ENCODE data around the gene EPHB4. TPM values are rescaled to one million over a fixed set of nuclear protein-coding genes. Genes with fewer than 3 reads are reported as not detected.

The EPHB4 gene
- total and polyA plus RNA-seq, 7 donors, result 5.1 to 13.9 (median 10.3) TPM

- H3K4me1 ChIP-seq, result no peaks in the 10 kb centered on the region
- no peaks in the 10 kb centered on the region for H3K9me3 ChIP-seq
- peak overlapping the region; percentile 67 for H3K4me3 ChIP-seq
- peaks cover 0 to 52% (median 14%) of the 10 kb centered on the region in 3 donors for H3K27me3 ChIP-seq (ENCODE audit: insufficient read depth in 3 of 3, low read length in 2 of 3)
- DNase-seq, result peak in 1 of 2 donors; percentile 43
- no peak overlapping the region for H3K27ac ChIP-seq
- TF ChIP-seq CTCF (IDR thresholded peaks at IDR 0.05), result no peak
- 37 to 40% (median 39%) methylated on average over 17 to 18 of the region's 18 CpGs for WGBS, 3 donors
- peaks cover 0 to 5% of the 10 kb centered on the region in 2 donors for H3K36me3 ChIP-seq (ENCODE audit: insufficient read depth in 1 of 2, low read depth in 1 of 2)
- no peak for ATAC-seq
- intact Hi-C loops (cut with DNase I), result no loop called here
Observed at GRCh38 chr7:100824499-100825214, 2.7 kb downstream of the EPHB4 start.

GRCh38 chr7:100823534-100823933 is 3.8 kb downstream of the EPHB4 start:
- H3K27ac ChIP-seq, result no peak overlapping the region
- H3K4me1 ChIP-seq, result no peaks in the 10 kb centered on the region
- peaks cover 0 to 47% (median 13%) of the 10 kb centered on the region in 3 donors for H3K27me3 ChIP-seq (ENCODE audit: insufficient read depth in 3 of 3, low read length in 2 of 3)
- intact Hi-C loops (cut with DNase I), result no loop called here
- 90 to 93% (median 92%) methylated on average over 28 to 31 of the region's 31 CpGs for WGBS, 3 donors
- H3K36me3 ChIP-seq (ENCODE audit: insufficient read depth in 1 of 2, low read depth in 1 of 2), result peaks cover 0 to 5% of the 10 kb centered on the region in 2 donors
- no peak overlapping the region for H3K4me3 ChIP-seq
- ATAC-seq, result no peak
- no peak for TF ChIP-seq CTCF (IDR thresholded peaks at IDR 0.05)
- DNase-seq, result peak in 1 of 2 donors; percentile 35
- no peaks in the 10 kb centered on the region for H3K9me3 ChIP-seq

- Histone ChIP-seq H3K27ac (no peak overlapping the region), H3K4me1 (no peaks in the 10 kb centered on the region), H3K9me3 (no peaks in the 10 kb centered on the region), H3K36me3 (ENCODE audit: insufficient read depth in 1 of 2, low read depth in 1 of 2) (peaks cover 0 to 5% of the 10 kb centered on the region in 2 donors), H3K27me3 (ENCODE audit: insufficient read depth in 3 of 3, low read length in 2 of 3) (peaks cover 0 to 43% (median 10%) of the 10 kb centered on the region in 3 donors), H3K4me3 (no peak overlapping the region)
- WGBS, 3 donors, result 79 to 84% (median 82%) methylated on average over 7 of the region's 7 CpGs
- DNase-seq, result peak in 1 of 2 donors; percentile 1
- no peak for TF ChIP-seq CTCF (IDR thresholded peaks at IDR 0.05)
- intact Hi-C loops (cut with DNase I), result no loop called here
- ATAC-seq, result no peak
Observed at GRCh38 chr7:100823140-100823525, 4.2 kb downstream of the EPHB4 start.

- no peaks in the 10 kb centered on the region for H3K9me3 ChIP-seq
- H3K36me3 ChIP-seq (ENCODE audit: insufficient read depth in 1 of 2, low read depth in 1 of 2), result peaks cover 0 to 5% of the 10 kb centered on the region in 2 donors
- no peaks in the 10 kb centered on the region for H3K4me1 ChIP-seq
- intact Hi-C loops (cut with DNase I), result no loop called here
- ATAC-seq (no peak), DNase-seq (peak in 1 of 2 donors; percentile 39)
- H3K27ac ChIP-seq, result no peak overlapping the region
- peaks cover 0 to 37% (median 8%) of the 10 kb centered on the region in 3 donors for H3K27me3 ChIP-seq (ENCODE audit: insufficient read depth in 3 of 3, low read length in 2 of 3)
- no peak overlapping the region for H3K4me3 ChIP-seq
- WGBS, 3 donors, result 91 to 92% (median 91%) methylated on average over 42 to 43 of the region's 43 CpGs
- TF ChIP-seq CTCF (IDR thresholded peaks at IDR 0.05), result no peak
Observed at GRCh38 chr7:100822236-100823139, 4.8 kb downstream of the EPHB4 start.

Measured in psoas muscle (tissue), 8 donors.